GM12878 (cell line): ENCODE measurements around the gene SOS1. TPM values are rescaled to one million over a fixed set of nuclear protein-coding genes. Genes with fewer than 3 reads are reported as not detected.
"Not testable (repeated sequence)": the region's sequence is repeated elsewhere in the genome, so short reads cannot be mapped to it uniquely, and the experiment has no call there.

Source experiments
- ATAC-seq: fragments of 200-7000 bp; cut with Tn5 transposase; 3 replicates; pipeline ENCODE4 v1.9.1; 2020; ENCODE audit warnings: mild to moderate bottlenecking, moderate library complexity
- BruUV-seq: library from RNA; stranded (reverse); fragments of 400-500 nt; replicated peaks from 2 replicates; lab custom pipeline; 2021; lab: Mats Ljungman, UMichigan
- CTCF ChIA-PET: fragments of 300-600 bp; sonication (Branson Sonifier 250); formaldehyde crosslinking; extraction: SDS; loops from one replicate; lab custom pipeline; 2021; ENCODE audit warnings: inconsistent platforms; lab: Yijun Ruan, JAX
- POLR2A ChIA-PET: fragments of 350-600 bp; formaldehyde crosslinking; extraction: SDS; loops from one replicate; lab custom pipeline; 2021; ENCODE audit warnings: inconsistent platforms; lab: Charles Lee
- RAD21 ChIA-PET: fragments of 300-600 bp; sonication (Branson Sonifier 250); formaldehyde crosslinking; loops from one replicate; lab custom pipeline; 2023; ENCODE audit warnings: antibody characterized with exemption; ENCODE audit not compliant: unreplicated experiment; lab: Charles Lee
- SMC1A ChIA-PET: fragments of 300-600 bp; sonication (Branson Sonifier 250); formaldehyde crosslinking; loops from one replicate; lab custom pipeline; 2023; ENCODE audit not compliant: unreplicated experiment, uncharacterized antibody; lab: Charles Lee
- DNase-seq: peaks from one replicate; pipeline ENCODE4 v3.0.0-alpha.2; 2011; ENCODE audit warnings: low read depth, low spot score
- FAIRE-seq: peaks from 3 replicates; lab custom pipeline; 2011; peaks lifted over from hg19 to GRCh38; lab: Jason Lieb, UNC
- H2AFZ ChIP-seq: 2 replicates; pipeline ENCODE4 v1.6.0; 2011; ENCODE audit warnings: low read depth, low read length, control low read depth; ENCODE audit not compliant: control insufficient read depth
- H3K27ac ChIP-seq: 2 replicates; pipeline ENCODE4 v1.5.1; 2011; ENCODE audit warnings: control low read depth; ENCODE audit not compliant: control insufficient read depth, insufficient read depth
- H3K27me3 ChIP-seq, 2 experiments: replicated peaks in 1 of 2; 2 replicates each; pipeline versions ENCODE4 v1.6.0 to v1.6.1; 2011; ENCODE audit warnings: low read length in 1 of 2; ENCODE audit not compliant: control insufficient read depth in 2 of 2, insufficient read depth in 2 of 2
- H3K36me3 ChIP-seq, 2 experiments: 2 replicates each; pipeline ENCODE4 v1.5.1; 2011; ENCODE audit warnings: low read length in 1 of 2; ENCODE audit not compliant: control insufficient read depth in 2 of 2, insufficient read depth in 2 of 2
- H3K4me1 ChIP-seq: 2 replicates; pipeline ENCODE4 v1.6.1; 2011; ENCODE audit warnings: mild to moderate bottlenecking, low read length, moderate library complexity, mixed read lengths; ENCODE audit not compliant: control insufficient read depth, insufficient read depth
- H3K4me2 ChIP-seq: 2 replicates; pipeline ENCODE4 v1.6.0; 2011; ENCODE audit warnings: control low read depth; ENCODE audit not compliant: control insufficient read depth, insufficient read depth
- H3K4me3 ChIP-seq: fragments of 200-600 bp; sonication (generic); 2 replicates; pipeline ENCODE4 v1.5.1; 2016
- H3K79me2 ChIP-seq: 2 replicates; pipeline ENCODE4 v1.6.0; 2011; ENCODE audit warnings: low read length; ENCODE audit not compliant: control insufficient read depth, insufficient read depth
- H3K9ac ChIP-seq: 2 replicates; pipeline ENCODE4 v1.8.0; 2011; ENCODE audit warnings: low read length, control low read depth, mixed read lengths; ENCODE audit not compliant: control insufficient read depth, insufficient read depth
- H3K9me3 ChIP-seq: replicated peaks from 3 replicates; pipeline ENCODE4 v1.5.1; 2011; ENCODE audit warnings: mild to moderate bottlenecking, low read length; ENCODE audit not compliant: control insufficient read depth, insufficient read depth
- H4K20me1 ChIP-seq: 2 replicates; pipeline ENCODE4 v1.6.0; 2011; ENCODE audit not compliant: control insufficient read depth, insufficient read depth
- CEBPB ChIP-seq, 2 experiments: fragments of 150-350 bp in 1 of 2; IDR thresholded peaks; 2 replicates each; pipeline ENCODE4 v1.6.1; 2012 to 2014; ENCODE audit warnings: low read depth in 2 of 2, low read length in 2 of 2, borderline replicate concordance in 1 of 2, inconsistent platforms in 1 of 2
- LARP7 ChIP-seq: fragments of 450-650 bp; IDR thresholded peaks from 2 replicates; pipeline ENCODE4 v1.6.1; 2017; ENCODE audit warnings: mild to moderate bottlenecking
- NR2C1 ChIP-seq: fragments of 450-650 bp; IDR thresholded peaks from 2 replicates; pipeline ENCODE4 v1.6.1; 2017; ENCODE audit warnings: antibody characterized with exemption, mild to moderate bottlenecking, moderate library complexity
- NR2F1 ChIP-seq: fragments of 450-650 bp; conservative IDR thresholded peaks from 2 replicates; pipeline ENCODE4 v1.6.1; 2017; ENCODE audit warnings: mild to moderate bottlenecking
- SP1 ChIP-seq: IDR thresholded peaks from one replicate; pipeline ENCODE4 v1.6.1; 2011; ENCODE audit warnings: low read depth, low read length
- YBX1 ChIP-seq: fragments of 450-650 bp; IDR thresholded peaks from 2 replicates; pipeline ENCODE4 v1.6.1; 2016; ENCODE audit warnings: antibody characterized with exemption
- WGBS: methylation state at CpG from one replicate; pipeline ENCODE4 v1.1.6; 2016; ENCODE audit warnings: low lambda C conversion rate; ENCODE audit not compliant: insufficient replicate concordance, insufficient coverage; ENCODE audit errors: missing lambda C conversion rate; 5-methylcytosine and 5-hydroxymethylcytosine counted together
- in situ Hi-C: fragments of 300-500 bp; cut with MboI; formaldehyde crosslinking; loops from 9 replicates; pipeline ENCODE4 v1.14.3; 2018; ENCODE audit warnings: mixed read lengths
- intact Hi-C: fragments of 100-400 bp; cut with micrococcal nuclease; formaldehyde crosslinking; loops from one replicate; pipeline ENCODE4 v1.14.2; 2022; ENCODE audit not compliant: unreplicated experiment
- polyA plus RNA-seq, 11 experiments: library from polyadenylated mRNA; depleted of rRNA in 4 of 11; unstranded in 6 of 11; stranded (reverse) in 5 of 11; fragments of >200 nt; fragmentation: Nextera tagmentation in 4 of 11; fragmentation: Illumina TruSeq in 1 of 11; extraction: Ambion mirVana in 4 of 11; extraction: Trizol in 1 of 11; gene quantifications; 1 replicate in 1 of 11; 2 replicates in 10 of 11; pipeline versions ENCODE4 v1.2.1 to v1.2.3, GENCODE V29; 2011 to 2016; ENCODE audit warnings: inconsistent platforms in 2 of 11, missing spikeins in 2 of 11, low read depth in 1 of 11
- total RNA-seq, 4 experiments: library from RNA; depleted of rRNA in 3 of 4; stranded (reverse); fragments of >200 nt in 3 of 4; fragmentation: Illumina TruSeq in 1 of 4; extraction: Trizol in 1 of 4; gene quantifications; 2 replicates each; pipeline versions ENCODE4 v1.2.1 to v1.2.3, GENCODE V29; 2013 to 2021
- TF ChIP-seq, protein P1 (sequence below): IDR thresholded peaks from 2 replicates; pipeline ENCODE4 v1.6.1; 2011; ENCODE audit warnings: borderline replicate concordance, low read depth, mild to moderate bottlenecking, moderate library complexity, mixed read lengths, low read length; ENCODE audit not compliant: insufficient read depth; ENCODE audit errors: extremely low read length
- TF ChIP-seq, protein P2 (sequence below): fragments of 150-350 bp; IDR thresholded peaks from 2 replicates; pipeline ENCODE4 v1.6.1; 2014; ENCODE audit warnings: mild to moderate bottlenecking, low read depth, low read length
- TF ChIP-seq, protein P3 (sequence below): IDR thresholded peaks from 2 replicates; pipeline ENCODE4 v1.6.1; 2011; ENCODE audit warnings: borderline replicate concordance, low read depth, mild to moderate bottlenecking, moderate library complexity, low read length; ENCODE audit not compliant: insufficient read depth, poor library complexity, severe bottlenecking

The SOS1 gene
- total and polyA plus RNA-seq, 10 of the 15 experiments (the other 5 are each of a cell fraction or from before 2014, with no cell fraction given), result 2.1 to 24.1 (median 8.5) TPM

DNA sequence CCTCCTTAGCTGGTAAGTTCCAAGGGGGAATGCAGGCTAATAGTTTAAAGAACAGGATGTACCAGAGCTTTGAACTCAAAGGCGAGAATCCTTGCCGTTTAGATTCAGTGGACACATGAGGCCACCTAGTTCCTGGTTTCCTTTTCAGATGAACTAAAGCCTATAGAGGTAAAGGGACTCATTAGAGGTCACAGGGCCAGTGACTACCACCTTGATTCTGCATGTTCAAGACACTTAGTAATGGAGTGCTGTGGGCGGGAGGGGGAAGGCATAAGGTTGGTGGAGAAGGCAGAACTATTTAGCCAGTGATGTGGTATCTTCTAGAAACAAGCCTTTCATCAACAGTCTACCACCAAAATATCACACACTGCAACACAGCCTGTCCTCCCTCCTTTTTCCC is 183.3 kb downstream of the SOS1 start:
- ATAC-seq (no peak), DNase-seq (no peak), FAIRE-seq (no peak)
- 88% methylated on average over 3 of the region's 3 CpGs for WGBS
- CTCF ChIA-PET, result interaction anchor here (2.2 kb wide), 1 partner anchor 10 kb away, joined by 12 read pairs; no protein-coding TSS in a partner anchor
- no peak for TF ChIP-seq CEBPB (IDR thresholded peaks at IDR 0.05; ENCODE audit: borderline replicate concordance in 1 of 2, low read depth in 2 of 2, low read length in 2 of 2)
- TF ChIP-seq SP1, result no peak
- TF ChIP-seq, protein P1, sequence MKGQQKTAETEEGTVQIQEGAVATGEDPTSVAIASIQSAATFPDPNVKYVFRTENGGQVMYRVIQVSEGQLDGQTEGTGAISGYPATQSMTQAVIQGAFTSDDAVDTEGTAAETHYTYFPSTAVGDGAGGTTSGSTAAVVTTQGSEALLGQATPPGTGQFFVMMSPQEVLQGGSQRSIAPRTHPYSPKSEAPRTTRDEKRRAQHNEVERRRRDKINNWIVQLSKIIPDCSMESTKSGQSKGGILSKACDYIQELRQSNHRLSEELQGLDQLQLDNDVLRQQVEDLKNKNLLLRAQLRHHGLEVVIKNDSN, result no peak
- TF ChIP-seq YBX1, result no peak
- TF ChIP-seq, protein P2, sequence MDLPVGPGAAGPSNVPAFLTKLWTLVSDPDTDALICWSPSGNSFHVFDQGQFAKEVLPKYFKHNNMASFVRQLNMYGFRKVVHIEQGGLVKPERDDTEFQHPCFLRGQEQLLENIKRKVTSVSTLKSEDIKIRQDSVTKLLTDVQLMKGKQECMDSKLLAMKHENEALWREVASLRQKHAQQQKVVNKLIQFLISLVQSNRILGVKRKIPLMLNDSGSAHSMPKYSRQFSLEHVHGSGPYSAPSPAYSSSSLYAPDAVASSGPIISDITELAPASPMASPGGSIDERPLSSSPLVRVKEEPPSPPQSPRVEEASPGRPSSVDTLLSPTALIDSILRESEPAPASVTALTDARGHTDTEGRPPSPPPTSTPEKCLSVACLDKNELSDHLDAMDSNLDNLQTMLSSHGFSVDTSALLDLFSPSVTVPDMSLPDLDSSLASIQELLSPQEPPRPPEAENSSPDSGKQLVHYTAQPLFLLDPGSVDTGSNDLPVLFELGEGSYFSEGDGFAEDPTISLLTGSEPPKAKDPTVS, result no peak
- no peak for TF ChIP-seq LARP7
- no peak for TF ChIP-seq NR2F1
- TF ChIP-seq, protein P3, sequence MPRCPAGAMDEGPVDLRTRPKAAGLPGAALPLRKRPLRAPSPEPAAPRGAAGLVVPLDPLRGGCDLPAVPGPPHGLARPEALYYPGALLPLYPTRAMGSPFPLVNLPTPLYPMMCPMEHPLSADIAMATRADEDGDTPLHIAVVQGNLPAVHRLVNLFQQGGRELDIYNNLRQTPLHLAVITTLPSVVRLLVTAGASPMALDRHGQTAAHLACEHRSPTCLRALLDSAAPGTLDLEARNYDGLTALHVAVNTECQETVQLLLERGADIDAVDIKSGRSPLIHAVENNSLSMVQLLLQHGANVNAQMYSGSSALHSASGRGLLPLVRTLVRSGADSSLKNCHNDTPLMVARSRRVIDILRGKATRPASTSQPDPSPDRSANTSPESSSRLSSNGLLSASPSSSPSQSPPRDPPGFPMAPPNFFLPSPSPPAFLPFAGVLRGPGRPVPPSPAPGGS, result no peak
- no peak for TF ChIP-seq NR2C1
- intact Hi-C loops, result no loop called here
- Histone ChIP-seq H3K4me2 (no peak overlapping the region), H3K9ac (no peak overlapping the region), H3K27ac (no peak overlapping the region), H3K36me3 (no peaks in the 10 kb centered on the region), H3K27me3 (no peaks in the 10 kb centered on the region; a peak in 1 of 4 replicates), H3K9me3 (no peaks in the 10 kb centered on the region), H2AFZ (no peak overlapping the region), H3K4me1 (no peaks in the 10 kb centered on the region), H4K20me1 (no peaks in the 10 kb centered on the region), H3K79me2 (no peaks in the 10 kb centered on the region), H3K4me3 (no peak overlapping the region)
- BruUV-seq, result no TSS peak
- SMC1A ChIA-PET, result no interaction called here
- RAD21 ChIA-PET, result no interaction called here
- in situ Hi-C loops, result no loop called here
- POLR2A ChIA-PET, result no interaction called here

DNA sequence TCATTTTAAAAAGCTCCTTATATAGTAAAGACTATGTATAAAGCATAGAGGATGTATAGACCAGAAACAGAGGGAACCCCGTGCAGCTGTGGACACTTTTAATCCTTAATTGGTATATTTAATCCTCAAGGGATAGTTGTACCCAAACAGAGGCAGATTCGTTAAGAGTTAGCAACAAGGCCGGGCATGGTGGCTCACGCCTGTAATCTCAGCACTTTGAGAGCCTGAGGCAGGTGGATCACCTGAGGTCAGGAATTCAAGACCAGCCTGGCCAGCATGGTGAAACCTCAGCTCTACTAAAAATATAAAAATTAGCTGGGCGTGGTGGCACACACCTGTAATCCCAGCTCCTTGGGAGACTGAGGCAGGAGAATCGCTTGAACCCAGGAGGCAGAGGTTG is 184.3 kb downstream of the SOS1 start:
- H3K4me3 ChIP-seq, H3K27ac ChIP-seq, DNase-seq, RAD21 ChIA-PET, H3K27me3 ChIP-seq, in situ Hi-C loops, H3K79me2 ChIP-seq, SMC1A ChIA-PET, ATAC-seq, H3K4me2 ChIP-seq, FAIRE-seq, H3K4me1 ChIP-seq, H3K9ac ChIP-seq, H3K36me3 ChIP-seq, intact Hi-C loops, BruUV-seq, H2AFZ ChIP-seq, H4K20me1 ChIP-seq, H3K9me3 ChIP-seq: not testable (repeated sequence)
- 25% methylated on average over 6 of the region's 6 CpGs for WGBS
- ChIA-PET CTCF (interaction anchor here (1.8 kb wide), 1 partner anchor 11 kb away, joined by 5 read pairs; no protein-coding TSS in a partner anchor), POLR2A (interaction anchor here (0.6 kb wide), 1 partner anchor 35 kb away, joined by 4 read pairs; no protein-coding TSS in a partner anchor)
